ENCODE results near the gene MAEA. TPM values are rescaled to one million over a fixed set of nuclear protein-coding genes. Genes with fewer than 3 reads are reported as not detected.

The MAEA gene
- total and polyA plus RNA-seq, 2 experiments from 2014 or later = 49.8 to 99.0 TPM

GRCh38 chr4:1252928-1253492 is 36.7 kb upstream of the MAEA start (continued):
- TF ChIP-seq, protein P1, sequence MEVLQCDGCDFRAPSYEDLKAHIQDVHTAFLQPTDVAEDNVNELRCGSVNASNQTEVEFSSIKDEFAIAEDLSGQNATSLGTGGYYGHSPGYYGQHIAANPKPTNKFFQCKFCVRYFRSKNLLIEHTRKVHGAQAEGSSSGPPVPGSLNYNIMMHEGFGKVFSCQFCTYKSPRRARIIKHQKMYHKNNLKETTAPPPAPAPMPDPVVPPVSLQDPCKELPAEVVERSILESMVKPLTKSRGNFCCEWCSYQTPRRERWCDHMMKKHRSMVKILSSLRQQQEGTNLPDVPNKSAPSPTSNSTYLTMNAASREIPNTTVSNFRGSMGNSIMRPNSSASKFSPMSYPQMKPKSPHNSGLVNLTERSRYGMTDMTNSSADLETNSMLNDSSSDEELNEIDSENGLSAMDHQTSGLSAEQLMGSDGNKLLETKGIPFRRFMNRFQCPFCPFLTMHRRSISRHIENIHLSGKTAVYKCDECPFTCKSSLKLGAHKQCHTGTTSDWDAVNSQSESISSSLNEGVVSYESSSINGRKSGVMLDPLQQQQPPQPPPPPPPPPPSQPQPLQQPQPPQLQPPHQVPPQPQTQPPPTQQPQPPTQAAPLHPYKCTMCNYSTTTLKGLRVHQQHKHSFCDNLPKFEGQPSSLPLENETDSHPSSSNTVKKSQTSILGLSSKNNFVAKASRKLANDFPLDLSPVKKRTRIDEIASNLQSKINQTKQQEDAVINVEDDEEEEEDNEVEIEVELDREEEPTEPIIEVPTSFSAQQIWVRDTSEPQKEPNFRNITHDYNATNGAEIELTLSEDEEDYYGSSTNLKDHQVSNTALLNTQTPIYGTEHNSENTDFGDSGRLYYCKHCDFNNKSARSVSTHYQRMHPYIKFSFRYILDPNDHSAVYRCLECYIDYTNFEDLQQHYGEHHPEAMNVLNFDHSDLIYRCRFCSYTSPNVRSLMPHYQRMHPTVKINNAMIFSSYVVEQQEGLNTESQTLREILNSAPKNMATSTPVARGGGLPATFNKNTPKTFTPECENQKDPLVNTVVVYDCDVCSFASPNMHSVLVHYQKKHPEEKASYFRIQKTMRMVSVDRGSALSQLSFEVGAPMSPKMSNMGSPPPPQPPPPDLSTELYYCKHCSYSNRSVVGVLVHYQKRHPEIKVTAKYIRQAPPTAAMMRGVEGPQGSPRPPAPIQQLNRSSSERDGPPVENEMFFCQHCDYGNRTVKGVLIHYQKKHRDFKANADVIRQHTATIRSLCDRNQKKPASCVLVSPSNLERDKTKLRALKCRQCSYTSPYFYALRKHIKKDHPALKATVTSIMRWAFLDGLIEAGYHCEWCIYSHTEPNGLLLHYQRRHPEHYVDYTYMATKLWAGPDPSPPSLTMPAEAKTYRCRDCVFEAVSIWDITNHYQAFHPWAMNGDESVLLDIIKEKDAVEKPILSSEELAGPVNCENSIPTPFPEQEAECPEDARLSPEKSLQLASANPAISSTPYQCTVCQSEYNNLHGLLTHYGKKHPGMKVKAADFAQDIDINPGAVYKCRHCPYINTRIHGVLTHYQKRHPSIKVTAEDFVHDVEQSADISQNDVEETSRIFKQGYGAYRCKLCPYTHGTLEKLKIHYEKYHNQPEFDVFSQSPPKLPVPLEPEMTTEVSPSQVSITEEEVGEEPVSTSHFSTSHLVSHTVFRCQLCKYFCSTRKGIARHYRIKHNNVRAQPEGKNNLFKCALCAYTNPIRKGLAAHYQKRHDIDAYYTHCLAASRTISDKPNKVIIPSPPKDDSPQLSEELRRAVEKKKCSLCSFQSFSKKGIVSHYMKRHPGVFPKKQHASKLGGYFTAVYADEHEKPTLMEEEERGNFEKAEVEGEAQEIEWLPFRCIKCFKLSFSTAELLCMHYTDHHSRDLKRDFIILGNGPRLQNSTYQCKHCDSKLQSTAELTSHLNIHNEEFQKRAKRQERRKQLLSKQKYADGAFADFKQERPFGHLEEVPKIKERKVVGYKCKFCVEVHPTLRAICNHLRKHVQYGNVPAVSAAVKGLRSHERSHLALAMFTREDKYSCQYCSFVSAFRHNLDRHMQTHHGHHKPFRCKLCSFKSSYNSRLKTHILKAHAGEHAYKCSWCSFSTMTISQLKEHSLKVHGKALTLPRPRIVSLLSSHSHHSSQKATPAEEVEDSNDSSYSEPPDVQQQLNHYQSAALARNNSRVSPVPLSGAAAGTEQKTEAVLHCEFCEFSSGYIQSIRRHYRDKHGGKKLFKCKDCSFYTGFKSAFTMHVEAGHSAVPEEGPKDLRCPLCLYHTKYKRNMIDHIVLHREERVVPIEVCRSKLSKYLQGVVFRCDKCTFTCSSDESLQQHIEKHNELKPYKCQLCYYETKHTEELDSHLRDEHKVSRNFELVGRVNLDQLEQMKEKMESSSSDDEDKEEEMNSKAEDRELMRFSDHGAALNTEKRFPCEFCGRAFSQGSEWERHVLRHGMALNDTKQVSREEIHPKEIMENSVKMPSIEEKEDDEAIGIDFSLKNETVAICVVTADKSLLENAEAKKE (CRISPR knock-in tag; IDR thresholded peaks at IDR 0.05) = no peak
- no peak for TF ChIP-seq ZNF331 (CRISPR knock-in tag; IDR thresholded peaks at IDR 0.05; ENCODE audit: low read depth)

GRCh38 chr4:1253831-1254230 is 35.9 kb upstream of the MAEA start:
- H2AFZ ChIP-seq = no peak overlapping the region
- no peak for TF ChIP-seq EZH2 (IDR thresholded peaks at IDR 0.05; ENCODE audit: low read depth, unreplicated experiment)
- no peak for TF ChIP-seq REST (IDR thresholded peaks at IDR 0.05; ENCODE audit: unreplicated experiment)
- TF ChIP-seq, protein P1 (CRISPR knock-in tag; IDR thresholded peaks at IDR 0.05) = no peak

More at GRCh38 chr4:1253831-1254230, 35.9 kb upstream of the MAEA start:
- H4K20me1 ChIP-seq (replicated peaks; ENCODE audit: insufficient read depth) = no peaks in the 10 kb centered on the region
- Mint-ChIP-seq H3K9me3 (peaks cover 89% of the 10 kb centered on the region), H3K4me1 (peaks cover 3% of the 10 kb centered on the region; the same call in 1 of the 3 replicates), H3K27me3 (ENCODE audit: insufficient read depth, low read depth, poor library complexity) (peaks cover 26% of the 10 kb centered on the region), H3K4me3 (no peak overlapping the region), H3K36me3 (ENCODE audit: low read depth) (peaks cover 50% of the 10 kb centered on the region), H3K27ac (no peak overlapping the region)
- peaks cover 7% of the 10 kb centered on the region; the same call in 1 of the 2 replicates for H3K9me2 ChIP-seq (ENCODE audit: insufficient read depth)
- no peaks in the 10 kb centered on the region for H3K27me3 ChIP-seq (ENCODE audit: insufficient read depth)
- H3K27ac ChIP-seq (ENCODE audit: low read depth) = no peak overlapping the region
- no peaks in the 10 kb centered on the region for H3F3A ChIP-seq (replicated peaks; ENCODE audit: low read depth)
- DNase-seq (ENCODE audit: low spot score) (no peak), ATAC-seq (no peak)
- no peaks in the 10 kb centered on the region; the same call in 1 of the 2 replicates for H3K79me2 ChIP-seq (replicated peaks; ENCODE audit: insufficient read depth)
- no peak overlapping the region for H3K4me3 ChIP-seq
- H3K36me3 ChIP-seq (ENCODE audit: insufficient read depth) = peaks cover 2% of the 10 kb centered on the region; the same call in 1 of the 2 replicates
- no peak overlapping the region for H3K4me2 ChIP-seq
- H3K4me1 ChIP-seq (ENCODE audit: insufficient read depth) = peaks cover 8% of the 10 kb centered on the region; the same call in 1 of the 2 replicates
